ENCODE results near the gene CIART.

The CIART gene

DNA sequence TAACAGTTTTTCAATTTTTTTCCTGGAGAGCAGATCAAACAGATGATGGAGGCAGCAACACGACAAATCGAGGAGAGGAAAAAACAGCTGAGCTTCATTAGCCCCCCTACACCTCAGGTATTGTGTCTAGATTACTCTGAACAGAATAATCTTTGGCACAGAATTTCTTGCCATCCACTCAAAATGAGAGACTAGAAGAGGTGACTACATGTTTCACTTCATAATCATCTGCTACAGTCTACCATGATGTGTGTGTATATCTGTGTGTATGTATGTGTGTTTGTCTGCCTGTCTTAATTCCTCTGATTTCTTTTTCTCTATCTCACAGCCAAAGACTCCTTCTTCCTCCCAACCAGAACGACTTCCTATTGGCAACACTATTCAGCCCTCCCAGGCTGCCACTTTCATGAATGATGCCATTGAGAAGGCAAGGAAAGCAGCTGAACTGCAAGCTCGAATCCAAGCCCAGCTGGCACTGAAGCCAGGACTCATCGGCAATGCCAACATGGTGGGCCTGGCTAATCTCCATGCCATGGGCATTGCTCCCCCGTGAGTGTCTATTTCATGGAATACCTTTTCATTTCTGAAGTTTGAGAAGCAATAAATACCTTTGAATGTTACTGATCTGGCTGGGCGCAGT lies 50.4 kb downstream of the CIART start:
- TF ChIP-seq, protein P1, sequence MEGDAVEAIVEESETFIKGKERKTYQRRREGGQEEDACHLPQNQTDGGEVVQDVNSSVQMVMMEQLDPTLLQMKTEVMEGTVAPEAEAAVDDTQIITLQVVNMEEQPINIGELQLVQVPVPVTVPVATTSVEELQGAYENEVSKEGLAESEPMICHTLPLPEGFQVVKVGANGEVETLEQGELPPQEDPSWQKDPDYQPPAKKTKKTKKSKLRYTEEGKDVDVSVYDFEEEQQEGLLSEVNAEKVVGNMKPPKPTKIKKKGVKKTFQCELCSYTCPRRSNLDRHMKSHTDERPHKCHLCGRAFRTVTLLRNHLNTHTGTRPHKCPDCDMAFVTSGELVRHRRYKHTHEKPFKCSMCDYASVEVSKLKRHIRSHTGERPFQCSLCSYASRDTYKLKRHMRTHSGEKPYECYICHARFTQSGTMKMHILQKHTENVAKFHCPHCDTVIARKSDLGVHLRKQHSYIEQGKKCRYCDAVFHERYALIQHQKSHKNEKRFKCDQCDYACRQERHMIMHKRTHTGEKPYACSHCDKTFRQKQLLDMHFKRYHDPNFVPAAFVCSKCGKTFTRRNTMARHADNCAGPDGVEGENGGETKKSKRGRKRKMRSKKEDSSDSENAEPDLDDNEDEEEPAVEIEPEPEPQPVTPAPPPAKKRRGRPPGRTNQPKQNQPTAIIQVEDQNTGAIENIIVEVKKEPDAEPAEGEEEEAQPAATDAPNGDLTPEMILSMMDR (IDR thresholded peaks at IDR 0.05; ENCODE audit: borderline replicate concordance, control extremely low read depth, extremely low read depth, insufficient read depth, missing control alignments) = no peak
- DNase-seq (ENCODE audit: low spot score) = no peak
- in situ Hi-C loops (cut with MboI; ENCODE audit: low sequenced_read_pairs, unreplicated experiment) = no loop called here
